NCI-H1105 treated with DMSO at 0.1 percent for 48 hours (cell line): ENCODE measurements around the gene PLXNA4.

Experiments
- DNase-seq: peaks from one replicate; lab custom pipeline; 2025; lab: John Stamatoyannopoulos, UW

Gene PLXNA4

DNA sequence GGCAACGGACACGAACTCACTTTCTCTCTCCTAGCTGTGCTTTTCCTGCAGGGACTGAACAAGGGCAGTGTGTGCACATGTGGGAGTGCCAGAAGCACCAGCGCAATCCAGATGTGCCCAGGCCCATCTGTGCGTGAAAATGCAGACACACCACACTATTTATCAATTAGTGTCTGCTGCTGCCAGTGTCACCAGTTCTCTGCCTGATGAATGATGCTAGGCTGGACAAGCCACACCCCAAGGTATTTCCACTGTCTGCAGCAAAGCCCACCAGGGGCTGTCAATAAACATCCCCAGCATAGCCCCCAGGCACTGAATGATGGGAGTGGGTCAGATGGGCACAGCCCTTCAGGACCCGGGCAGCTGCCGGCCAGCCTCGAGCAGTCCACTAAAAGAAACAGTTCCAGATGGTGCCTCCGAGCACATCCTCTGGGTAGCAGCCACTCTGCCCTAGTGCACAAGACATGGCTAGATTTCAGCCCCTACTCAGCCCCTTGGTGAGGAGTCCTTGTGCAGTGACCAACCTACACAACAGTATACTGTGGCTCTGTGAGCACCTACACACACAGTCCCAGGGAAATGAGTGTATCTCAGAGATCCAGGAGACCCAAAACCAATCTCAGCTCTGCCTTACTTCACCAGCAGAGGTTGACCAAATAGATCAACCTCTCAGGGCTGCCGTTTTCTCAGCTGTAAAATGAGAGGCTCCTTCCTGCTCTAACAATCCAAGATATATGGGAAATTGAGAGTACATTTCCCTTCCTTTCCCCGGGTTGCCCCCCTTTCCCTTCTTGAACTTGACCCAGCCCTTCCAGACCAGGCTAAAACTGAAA, 314.7 kb downstream of the PLXNA4 start:
- no peak for DNase-seq

GRCh38 chr7:132258231-132258630, 318.0 kb downstream of the PLXNA4 start:
- DNase-seq: no peak

GRCh38 chr7:132257253-132257652, 319.0 kb downstream of the PLXNA4 start:
- DNase-seq: no peak

DNA sequence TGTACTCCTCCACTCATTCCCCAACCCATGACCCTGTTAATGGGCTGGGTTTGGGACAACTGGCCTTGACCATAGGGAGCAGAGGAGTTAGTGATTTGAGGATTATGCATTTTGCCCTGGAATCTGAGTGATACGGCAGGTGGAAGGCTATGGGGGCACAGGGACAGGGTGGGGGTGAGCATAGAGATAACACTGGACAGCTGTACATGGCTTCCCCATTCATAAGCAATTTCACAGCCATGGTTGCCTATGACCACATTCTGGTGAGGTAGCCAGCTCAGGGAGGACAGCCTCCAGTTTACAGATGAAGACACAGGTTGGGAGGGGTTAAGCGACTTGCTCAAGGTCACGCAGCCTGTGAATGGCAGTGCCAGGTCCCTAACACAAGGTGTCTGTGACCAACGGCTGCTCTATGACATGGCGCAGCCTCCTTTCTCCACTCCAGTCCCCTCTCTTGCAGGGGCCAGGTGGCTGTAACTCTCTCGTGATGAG, 319.5 kb downstream of the PLXNA4 start:
- no peak for DNase-seq

DNA sequence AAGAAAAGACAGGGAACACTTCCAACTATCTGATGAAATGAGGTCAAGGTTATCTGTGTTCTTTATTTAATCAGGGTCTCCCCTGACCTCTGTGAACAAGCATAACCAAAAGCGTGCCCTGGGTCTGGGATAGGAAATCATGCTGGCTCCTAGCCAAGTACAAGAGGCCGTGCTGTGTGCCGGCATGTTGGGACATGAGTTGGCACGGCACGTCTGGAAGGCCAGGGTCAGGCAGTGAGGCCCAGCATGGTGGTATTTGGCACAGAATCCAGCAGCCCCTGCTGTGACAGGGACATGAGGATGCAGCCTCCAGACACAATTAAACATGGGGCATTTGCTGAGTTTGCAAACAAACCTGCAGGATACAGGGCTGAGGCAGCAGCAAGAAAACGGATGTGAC, 320.4 kb downstream of the PLXNA4 start:
- DNase-seq: peak; percentile 86

- DNase-seq: no peak
Observed at GRCh38 chr7:132255115-132255797, 321.0 kb downstream of the PLXNA4 start.

DNA sequence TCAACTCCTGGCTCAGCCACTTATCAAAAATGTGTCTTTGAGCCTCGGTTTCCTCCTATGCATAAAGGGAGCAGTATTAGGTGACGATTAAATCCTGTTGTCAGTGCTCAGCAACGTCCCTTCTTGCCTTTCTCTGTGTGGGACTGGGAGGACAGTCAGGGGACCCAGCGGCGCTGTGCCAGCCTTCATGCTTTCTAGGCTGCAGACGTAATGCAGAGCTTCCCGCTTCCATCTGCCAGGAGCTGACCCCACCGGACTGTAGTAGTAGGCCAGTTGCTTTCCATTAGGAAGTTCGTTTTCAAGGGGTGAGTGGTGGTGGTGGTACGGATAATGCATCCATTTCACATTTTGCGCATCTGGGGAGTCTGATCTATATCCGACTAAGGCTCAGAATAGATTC, 321.8 kb downstream of the PLXNA4 start:
- no peak for DNase-seq

DNA sequence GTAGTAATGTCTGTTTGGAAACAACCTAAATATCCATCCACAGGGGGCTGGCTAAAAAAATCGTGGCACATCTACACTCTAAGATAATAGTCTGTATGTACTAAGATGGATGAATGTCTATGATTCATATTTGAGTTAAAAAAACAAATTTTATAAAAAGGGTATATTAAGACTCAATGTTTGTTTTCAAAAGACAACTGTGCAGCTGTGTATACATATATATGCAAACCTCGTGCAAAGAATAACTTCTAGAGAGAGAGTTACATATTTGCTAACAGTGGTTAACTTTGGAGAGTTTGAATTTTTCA, 323.5 kb downstream of the PLXNA4 start:
- DNase-seq: no peak

DNA sequence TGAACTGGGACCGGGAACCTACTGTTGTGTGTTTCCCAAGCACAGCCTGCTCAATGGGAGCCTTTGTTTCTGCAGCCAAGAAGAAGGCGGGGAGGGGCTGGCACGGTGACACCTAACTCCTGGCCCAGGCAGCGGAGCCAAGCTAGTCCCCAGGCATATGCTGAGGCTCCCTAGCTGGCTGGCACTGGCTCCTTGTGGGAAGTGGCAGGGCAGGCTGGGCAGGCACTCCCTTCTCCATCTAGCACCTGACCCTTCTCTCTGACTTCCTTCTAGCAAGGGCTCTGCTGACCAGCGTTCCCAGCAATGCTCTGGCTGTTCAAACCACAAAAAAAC, 325.0 kb downstream of the PLXNA4 start:
- DNase-seq: peak; percentile 69

GRCh38 chr7:132250480-132251326, 325.6 kb downstream of the PLXNA4 start:
- DNase-seq: no peak

DNA sequence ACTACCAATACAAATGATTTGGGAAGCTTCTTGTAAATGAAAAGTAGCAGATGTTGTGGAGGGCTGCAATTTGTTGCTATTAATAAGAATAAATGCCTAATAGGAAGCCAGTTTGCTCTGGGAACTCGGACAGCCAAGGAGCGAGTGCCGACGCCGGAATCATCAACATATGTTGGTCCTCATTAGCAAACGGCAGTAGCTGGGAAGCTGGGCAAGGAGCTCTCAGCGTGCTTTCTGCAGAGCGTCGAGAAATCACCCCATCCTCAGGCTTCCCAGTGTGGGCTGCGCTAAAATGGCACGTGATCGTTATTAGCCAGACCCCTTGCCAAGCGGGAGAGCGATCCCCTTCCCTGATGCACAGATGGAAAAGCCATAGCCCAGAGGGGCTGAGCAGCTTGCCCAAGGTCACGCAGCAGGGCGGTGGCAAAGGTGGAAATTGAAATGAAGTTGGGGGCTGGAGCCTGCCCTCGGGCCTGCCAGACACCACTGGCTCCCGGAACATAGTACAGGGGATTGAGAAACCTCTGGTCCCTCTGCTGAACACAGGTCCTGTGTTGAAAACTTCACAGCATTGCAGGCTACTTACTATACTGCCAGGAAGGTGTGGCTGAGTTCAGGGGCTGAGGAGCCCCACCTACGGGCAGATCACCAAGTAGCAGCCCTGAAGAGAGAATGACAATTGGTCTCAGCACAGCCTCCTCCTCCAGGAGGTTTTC, 326.9 kb downstream of the PLXNA4 start:
- DNase-seq: no peak

DNA sequence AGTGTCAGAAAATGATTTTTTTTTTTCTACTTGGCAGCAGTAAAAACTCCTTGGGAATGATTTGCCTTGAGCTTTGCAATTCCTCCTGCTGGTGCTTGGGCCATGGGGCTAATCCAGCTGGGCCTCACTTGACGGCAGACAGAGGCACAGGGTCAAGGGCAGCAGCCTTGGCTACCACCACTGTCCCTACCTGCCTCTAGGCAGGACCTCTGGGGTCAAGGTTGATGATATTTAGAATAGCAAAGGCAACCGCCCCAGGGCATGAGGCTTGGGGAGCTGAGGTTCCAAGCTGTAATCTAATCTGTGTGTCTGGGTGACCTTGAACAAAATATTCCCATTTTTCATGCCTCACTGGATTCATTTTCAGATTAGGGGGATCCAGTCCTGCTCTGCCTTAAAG, 327.4 kb downstream of the PLXNA4 start:
- no peak for DNase-seq

DNA sequence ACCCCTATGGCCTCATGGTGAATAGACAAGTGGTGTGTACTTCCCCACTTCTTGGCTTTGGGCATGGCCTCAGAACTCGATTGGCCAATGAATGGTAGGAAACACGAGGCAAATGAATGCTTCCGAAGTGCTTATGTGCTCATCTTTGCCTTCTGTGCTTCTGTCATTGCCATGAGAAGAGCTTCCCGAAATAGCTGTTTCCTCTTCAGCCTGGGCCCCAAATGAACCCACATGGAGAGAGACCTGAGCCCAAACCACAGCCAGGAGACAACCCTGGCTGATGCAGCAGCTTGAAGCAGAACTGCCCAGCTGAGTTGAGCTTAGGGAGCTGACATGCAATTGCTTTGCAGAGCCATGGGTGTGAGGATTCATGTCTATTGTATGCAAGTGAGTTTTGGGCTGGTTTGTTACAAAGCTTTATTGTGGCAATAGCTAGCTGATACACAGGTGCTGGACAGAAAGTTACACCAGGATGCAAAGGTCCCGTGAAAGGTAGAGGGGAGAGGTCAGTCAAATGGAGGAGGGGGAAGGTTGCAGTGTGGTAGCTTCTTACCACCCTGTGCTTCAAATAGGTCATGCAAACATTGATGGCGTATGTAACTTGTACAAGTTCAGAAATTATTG, 328.2 kb downstream of the PLXNA4 start:
- DNase-seq: no peak

- no peak for DNase-seq
Observed at GRCh38 chr7:132246591-132246990, 329.7 kb downstream of the PLXNA4 start.

DNA sequence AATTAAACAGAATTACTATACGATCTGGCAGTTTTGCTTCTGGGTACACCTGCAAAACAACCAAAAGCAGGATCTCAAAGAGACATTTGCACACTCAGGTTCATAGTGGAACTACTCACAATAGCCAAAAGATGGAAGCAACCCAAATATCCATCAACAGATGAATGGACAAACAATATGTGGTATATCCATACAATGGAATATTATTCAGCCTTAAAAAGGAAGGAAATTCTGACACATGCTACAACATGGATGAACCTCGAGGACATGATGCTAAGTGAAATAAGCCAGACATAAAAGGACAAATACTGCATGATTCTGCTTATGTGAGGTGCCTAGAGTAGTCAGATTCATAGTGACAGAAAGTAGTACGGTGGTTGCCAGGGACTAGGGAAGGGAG, 330.7 kb downstream of the PLXNA4 start:
- DNase-seq: no peak

DNA sequence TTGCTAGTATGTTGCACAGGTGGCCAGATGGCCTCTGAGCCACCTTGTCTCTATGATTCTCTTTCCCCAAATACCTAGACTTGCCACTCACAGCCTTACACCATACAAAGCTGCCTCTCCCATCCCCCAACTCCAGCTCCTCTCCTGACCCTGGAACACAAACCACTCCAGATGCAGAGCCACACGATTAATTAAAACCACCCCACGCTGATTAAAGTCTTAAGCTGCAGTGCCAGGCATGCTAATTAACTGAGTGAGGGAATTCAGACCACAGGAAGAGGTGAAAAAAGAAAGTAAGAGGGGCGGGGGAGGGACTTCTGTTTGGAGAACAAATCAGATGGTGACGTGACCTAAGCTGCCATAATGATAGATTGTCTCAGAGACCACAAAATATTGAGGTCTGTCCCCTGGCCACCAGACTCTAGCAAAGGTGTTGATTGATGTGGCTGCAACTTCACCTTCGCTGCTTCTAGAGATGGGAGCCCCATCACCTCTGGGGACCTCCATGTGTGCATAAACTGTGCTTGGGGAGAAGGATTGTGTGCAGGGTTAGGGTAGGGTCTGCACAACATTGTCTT, 331.3 kb downstream of the PLXNA4 start:
- no peak for DNase-seq

GRCh38 chr7:132243463-132243862, 332.8 kb downstream of the PLXNA4 start:
- DNase-seq: no peak

DNA sequence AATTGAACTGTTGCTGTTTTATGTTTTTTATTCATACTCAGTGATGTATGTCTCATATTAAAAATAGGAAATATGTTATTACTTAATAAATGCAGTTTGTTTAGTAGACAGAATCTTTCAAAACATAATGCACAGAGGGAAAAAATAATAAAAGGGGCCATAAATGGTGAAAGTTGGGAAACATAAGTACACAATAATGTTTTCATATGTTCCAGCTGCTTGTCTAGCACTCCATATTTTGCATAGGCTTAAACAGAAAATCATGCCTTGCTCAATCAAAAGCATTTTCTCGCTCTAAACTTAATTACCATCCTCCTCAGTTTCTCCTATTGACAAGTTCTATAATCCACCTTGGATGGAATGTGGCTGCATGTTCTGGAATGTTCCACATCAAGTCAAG, 333.2 kb downstream of the PLXNA4 start:
- no peak for DNase-seq

DNA sequence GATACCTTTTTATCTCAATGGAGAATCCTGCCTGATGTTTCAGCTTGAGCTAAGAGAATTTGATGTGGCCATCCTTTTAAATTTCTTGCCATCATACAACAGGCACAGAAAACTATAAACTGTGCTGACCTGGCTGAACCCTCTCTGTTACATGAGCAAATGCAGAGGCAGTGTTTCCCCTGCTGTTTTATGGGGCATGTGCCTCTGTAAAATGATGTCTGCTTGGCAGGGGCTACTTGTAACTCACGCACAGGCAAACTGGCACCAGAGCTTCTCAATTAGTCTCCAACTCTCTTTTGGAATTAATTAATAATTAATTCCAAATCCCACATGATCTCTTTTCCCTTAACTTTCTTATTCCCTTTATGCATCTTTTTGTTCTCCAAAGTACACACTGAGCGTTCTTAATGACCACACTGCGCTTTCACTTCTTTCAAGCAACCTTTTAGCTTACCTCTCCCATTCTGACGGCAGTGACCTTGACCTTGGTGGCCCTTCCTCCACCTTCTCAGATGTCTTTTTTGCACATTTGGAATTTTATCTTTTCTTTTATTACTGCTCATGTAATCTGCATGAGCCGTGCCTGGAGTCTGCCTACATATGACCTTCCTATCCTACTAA, 334.0 kb downstream of the PLXNA4 start:
- no peak for DNase-seq

GRCh38 chr7:132240821-132241422, 335.3 kb downstream of the PLXNA4 start:
- DNase-seq: no peak
